GM18873 (cell line): Measurements from ENCODE around the gene NDUFA13.

ENCODE experiments used
- ATAC-seq: cut with Tn5 transposase; IDR thresholded peaks from one replicate; pipeline ENCODE4 v1.9.1; 2021; ENCODE audit warnings: mild to moderate bottlenecking, moderate library complexity, moderate number of reproducible peaks; ENCODE audit not compliant: unreplicated experiment, low FRiP score

The NDUFA13 gene

GRCh38 chr19:19531951-19532805 lies 16.2 kb downstream of the NDUFA13 start:
- no peak for ATAC-seq

- no peak for ATAC-seq
These were observed 17.0 kb downstream of the NDUFA13 start for GRCh38 chr19:19532806-19533701.

- ATAC-seq = no peak
These were observed 17.8 kb downstream of the NDUFA13 start for GRCh38 chr19:19533841-19534240.

GRCh38 chr19:19534556-19535265 lies 18.7 kb downstream of the NDUFA13 start:
- no peak for ATAC-seq

DNA sequence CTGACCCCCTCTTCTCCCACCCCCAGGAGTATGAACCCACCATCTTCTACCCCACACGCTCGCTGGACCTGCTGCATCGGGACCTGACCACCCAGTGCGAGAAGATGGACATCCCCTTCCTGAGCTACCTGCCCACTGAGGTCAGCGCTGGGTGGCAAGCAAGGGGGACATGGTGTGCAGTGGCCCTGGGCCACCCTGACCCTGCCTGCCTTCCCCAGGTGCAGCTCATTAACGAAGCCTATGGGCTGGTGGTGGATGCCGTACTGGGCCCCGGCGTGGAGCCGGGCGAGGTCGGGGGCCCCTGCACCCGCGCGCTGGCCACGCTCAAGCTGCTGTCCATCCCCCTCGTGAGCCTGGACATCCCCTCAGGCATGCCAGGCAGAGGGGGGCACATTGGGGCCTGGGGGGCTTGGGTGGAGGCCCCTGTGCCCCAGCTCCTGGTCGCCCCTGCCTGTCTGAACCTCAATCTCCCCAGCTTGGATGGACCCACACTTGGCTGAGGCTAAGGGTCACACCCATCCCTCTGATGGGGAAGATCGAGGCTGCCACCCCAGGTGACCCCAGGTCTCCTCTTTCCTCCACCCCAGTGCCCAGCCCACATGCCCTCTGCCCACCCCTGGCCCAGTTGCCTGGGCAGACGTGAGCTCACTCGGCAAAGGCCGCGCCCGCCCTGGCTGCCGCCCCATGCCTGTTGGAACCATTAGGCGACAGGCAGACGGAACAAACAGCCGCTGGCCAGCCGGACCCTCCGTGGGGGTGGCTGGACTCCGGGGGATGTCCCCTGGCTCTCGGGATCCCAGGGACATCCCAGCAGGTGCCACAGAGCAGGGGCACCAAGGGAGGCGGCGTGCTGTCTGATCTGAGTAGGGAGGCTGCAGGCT lies 19.5 kb downstream of the NDUFA13 start:
- ATAC-seq = no peak

GRCh38 chr19:19537075-19538048 lies 21.3 kb downstream of the NDUFA13 start:
- ATAC-seq = no peak

DNA sequence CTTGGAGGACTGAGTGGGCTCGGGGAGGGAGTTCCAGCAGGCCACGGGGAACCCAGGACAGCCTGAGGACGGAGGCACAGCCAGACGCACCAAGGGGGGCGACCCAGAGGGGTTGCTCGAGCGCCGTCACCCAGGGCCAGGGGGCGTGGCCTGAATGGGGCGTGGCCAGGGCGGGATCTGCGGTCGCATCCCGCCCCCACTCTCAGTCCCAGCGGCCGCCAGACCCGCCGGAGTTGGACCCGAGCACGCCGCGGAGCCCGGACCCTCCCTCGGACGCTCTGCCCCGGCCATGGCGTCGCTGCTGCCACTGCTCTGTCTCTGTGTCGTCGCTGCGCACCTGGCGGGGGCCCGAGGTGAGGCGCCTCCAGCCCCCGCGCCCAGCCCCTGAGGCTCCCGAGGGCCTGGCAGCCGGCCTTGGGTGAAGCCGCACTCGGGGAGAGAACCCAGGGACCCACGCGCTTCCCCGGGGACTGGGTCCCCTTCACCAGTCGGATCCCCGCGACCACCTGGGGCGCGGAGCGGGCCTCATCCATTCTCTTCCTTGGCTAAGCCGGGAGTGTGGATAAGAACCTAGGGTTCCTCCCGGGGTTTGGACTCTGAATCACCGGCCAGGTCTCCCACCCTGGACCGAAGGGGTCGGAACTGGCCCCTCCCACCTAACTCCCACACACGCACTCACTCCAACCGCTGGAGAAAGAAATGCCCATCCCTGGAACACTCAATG lies 22.2 kb downstream of the NDUFA13 start, which contains the start of gene CILP2:
Gene CILP2, plus strand, starts transcription at position 205 of the 724 bp plus-strand sequence. Its CDS starts 85 bp downstream, at position 290.
- ATAC-seq = no peak

- no peak for ATAC-seq
These were observed 22.8 kb downstream of the NDUFA13 start for GRCh38 chr19:19538785-19539166.

DNA sequence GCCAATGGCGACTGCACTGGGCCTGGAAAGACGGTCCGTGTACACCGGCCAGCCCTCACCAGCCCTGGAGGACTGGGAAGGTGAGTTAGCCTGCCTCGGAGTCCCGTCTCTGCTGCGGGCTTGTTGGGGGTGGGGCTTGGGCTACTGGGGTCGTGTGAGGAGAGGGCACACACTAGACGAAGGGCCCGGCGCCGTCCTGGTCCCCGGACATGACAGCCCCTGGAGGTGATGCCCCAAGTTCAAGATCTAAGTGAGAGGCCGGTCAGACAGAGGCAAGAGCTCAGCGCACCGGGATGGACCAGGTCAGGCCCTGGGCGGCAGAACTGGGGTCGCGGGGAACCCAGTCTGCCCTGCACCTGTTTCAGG lies 23.7 kb downstream of the NDUFA13 start:
- no peak for ATAC-seq

- ATAC-seq = no peak
These were observed 24.2 kb downstream of the NDUFA13 start for GRCh38 chr19:19540064-19540714.

DNA sequence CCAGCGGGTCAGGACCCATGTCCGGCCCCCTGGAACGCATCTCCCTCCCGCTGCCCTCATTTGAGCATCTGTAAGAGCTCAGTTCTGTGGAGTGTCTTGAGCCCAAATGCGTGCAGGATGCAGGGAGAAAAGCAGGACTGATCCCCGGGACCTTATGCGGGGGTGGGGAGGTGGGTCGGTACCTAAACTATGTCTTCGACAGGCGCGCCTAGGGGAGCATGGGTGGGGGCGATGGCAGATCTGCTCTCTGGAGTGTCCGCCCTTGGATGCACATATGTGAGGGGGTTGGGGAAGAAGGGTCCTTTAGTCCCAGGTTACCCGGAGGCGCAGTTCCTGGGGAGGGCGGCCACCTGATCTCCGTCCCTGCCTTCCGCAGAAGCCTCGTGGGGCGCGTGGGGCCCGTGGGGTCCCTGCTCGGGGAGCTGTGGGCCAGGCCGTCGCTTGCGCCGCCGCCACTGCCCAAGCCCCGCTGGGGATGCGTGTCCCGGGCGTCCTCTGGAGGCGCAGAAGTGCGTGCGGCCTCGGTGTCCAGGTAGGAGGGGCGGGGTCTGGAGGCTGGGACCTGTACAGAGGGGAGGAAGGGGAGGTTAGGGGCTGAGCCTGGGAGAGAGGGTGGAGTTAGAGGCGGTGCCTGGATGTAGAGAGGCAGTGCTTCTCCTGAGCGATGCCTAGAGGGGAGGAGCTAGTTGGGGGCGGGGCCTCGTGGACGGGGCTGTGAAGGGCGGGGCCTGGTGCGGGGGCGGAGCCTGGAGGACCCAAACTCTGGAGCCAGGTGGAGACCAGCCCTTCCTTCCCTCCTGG lies 24.9 kb downstream of the NDUFA13 start:
- ATAC-seq = no peak

DNA sequence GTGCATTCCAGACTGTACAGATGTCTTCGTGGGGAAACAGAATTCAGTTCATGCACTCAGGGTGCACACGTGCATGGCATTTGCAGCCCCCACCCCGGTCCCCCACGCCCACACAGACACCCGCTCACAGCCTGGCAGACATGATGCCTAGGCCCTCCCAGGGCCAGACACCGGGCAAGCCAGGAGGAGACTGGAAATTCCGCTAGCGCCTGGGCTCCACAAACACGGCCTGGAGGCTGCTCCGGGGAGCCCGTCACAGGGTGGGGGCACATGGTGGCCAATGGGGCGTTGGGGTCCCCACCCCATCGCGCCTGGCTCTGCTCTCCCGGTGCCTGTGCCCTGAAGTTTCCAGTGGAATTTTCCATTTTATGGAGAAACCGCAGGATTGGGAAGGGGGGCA lies 25.6 kb downstream of the NDUFA13 start:
- no peak for ATAC-seq

- no peak for ATAC-seq
These were observed 26.5 kb downstream of the NDUFA13 start for GRCh38 chr19:19542507-19542906.

DNA sequence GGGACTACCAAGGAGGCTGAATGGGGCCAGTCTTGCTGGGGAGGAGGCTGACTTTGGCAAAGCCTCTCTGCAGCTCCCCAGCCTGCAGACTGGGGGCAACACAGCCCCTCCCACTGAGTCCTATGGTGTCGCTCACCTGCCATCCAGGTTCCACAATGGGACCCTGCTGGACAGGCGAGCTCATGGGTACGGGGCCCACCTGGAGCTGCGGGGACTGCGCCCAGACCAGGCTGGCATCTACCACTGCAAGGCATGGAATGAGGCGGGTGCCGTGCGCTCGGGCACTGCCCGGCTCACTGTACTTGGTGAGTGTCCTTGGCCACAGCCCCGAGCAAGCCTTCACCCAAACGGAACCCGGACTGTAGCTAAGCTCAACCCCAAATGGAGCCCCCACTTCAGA lies 27.1 kb downstream of the NDUFA13 start:
- ATAC-seq = no peak

DNA sequence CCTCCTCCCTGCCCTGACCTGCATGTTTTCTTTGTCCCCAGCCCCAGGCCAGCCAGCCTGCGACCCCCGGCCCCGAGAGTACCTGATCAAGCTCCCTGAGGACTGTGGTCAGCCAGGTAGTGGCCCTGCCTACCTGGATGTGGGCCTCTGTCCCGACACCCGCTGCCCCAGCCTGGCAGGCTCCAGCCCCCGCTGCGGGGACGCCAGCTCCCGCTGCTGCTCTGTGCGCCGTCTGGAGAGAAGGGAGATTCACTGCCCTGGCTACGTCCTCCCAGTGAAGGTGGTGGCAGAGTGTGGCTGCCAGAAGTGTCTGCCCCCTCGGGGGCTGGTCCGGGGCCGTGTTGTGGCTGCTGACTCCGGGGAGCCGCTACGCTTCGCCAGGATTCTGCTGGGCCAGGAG lies 27.6 kb downstream of the NDUFA13 start:
- ATAC-seq = no peak

- ATAC-seq = no peak
These were observed 28.4 kb downstream of the NDUFA13 start for GRCh38 chr19:19544257-19544953.
